ENCODE measurements around the gene SRRM4. TPM values are rescaled to one million over a fixed set of nuclear protein-coding genes. Genes with fewer than 3 reads are reported as not detected.

SRRM4 gene
- total RNA-seq, 1 experiment from 2014 or later, result 1.4 TPM

- H3K4me2 ChIP-seq (ENCODE audit: insufficient read depth, insufficient read length, low read length), result no peak overlapping the region
- H3K27me3 ChIP-seq (ENCODE audit: insufficient read depth, low read length), result no peaks in the 10 kb centered on the region
- no peaks in the 10 kb centered on the region for H4K20me1 ChIP-seq (ENCODE audit: control insufficient read depth, insufficient read depth, insufficient read length)
- H3K27me3 Mint-ChIP-seq (ENCODE audit: low read depth), result peaks cover 3% of the 10 kb centered on the region
- peaks cover 4% of the 10 kb centered on the region; the same call in 1 of the 2 replicates for H3K4me1 ChIP-seq (ENCODE audit: insufficient read depth, low read length)
- H4K8ac ChIP-seq (replicated peaks; ENCODE audit: insufficient read length, low read depth, low read length), result no peak overlapping the region
- H2BK20ac ChIP-seq (ENCODE audit: low read depth, low read length, poor library complexity, severe bottlenecking), result no peak overlapping the region
- no peak overlapping the region for H3K23ac ChIP-seq (ENCODE audit: insufficient read length, low read depth, low read length)
- H3K56ac ChIP-seq (ENCODE audit: insufficient read length, low read depth, low read length), result no peak overlapping the region
- H3K4me1 Mint-ChIP-seq, result peaks cover 18 to 31% of the 10 kb centered on the region in 2 experiments
- peaks cover 13% of the 10 kb centered on the region for H3K23me2 ChIP-seq (ENCODE audit: insufficient read length, low read depth, low read length, poor library complexity, severe bottlenecking)
- H2BK15ac ChIP-seq (ENCODE audit: low read depth, low read length), result no peak overlapping the region
- no peak overlapping the region for H3K9ac ChIP-seq (ENCODE audit: extremely low read depth, insufficient read length, low read length)
- H2AFZ ChIP-seq (ENCODE audit: low read length), result no peak overlapping the region
- peaks cover 7 to 11% (median 7%) of the 10 kb centered on the region in 3 experiments; a peak in 5 of 7 replicates for H3K36me3 Mint-ChIP-seq (ENCODE audit: insufficient read depth in 1 of 3, low read depth in 3 of 3)
- H2BK12ac ChIP-seq (ENCODE audit: insufficient read length, low read depth, low read length), result no peak overlapping the region
- no peak for TF ChIP-seq CTCF (conservative IDR thresholded peaks at IDR 0.05)
- WGBS (ENCODE audit: extremely low coverage, insufficient read length, low lambda C conversion rate), result no CpG with 5 or more reads among the region's 6 CpGs
- no peaks in the 10 kb centered on the region for H3K79me2 ChIP-seq (ENCODE audit: insufficient read depth, low read length)
- 0 out of 7 replicates have a peak overlapping the region, but pooled peaks of 1 of the 3 experiments have one; percentile 5 for H3K27ac Mint-ChIP-seq
- H3K4me3 Mint-ChIP-seq, result no peak overlapping the region
- H3K18ac ChIP-seq (ENCODE audit: insufficient read length, low read depth, low read length), result no peak overlapping the region
- H3K9me3 Mint-ChIP-seq, result no peaks in the 10 kb centered on the region; a peak in 1 of 5 replicates
- H2AK5ac ChIP-seq (ENCODE audit: insufficient read length, low read length), result no peak overlapping the region
- H3K79me1 ChIP-seq (ENCODE audit: insufficient read depth, low read depth, low read length, poor library complexity, severe bottlenecking), result no peaks in the 10 kb centered on the region
- no peak overlapping the region for H4K91ac ChIP-seq (ENCODE audit: insufficient read length, low read depth, low read length)
- H2BK5ac ChIP-seq (ENCODE audit: insufficient read length, low read length), result no peak overlapping the region
- no peak overlapping the region for H2BK120ac ChIP-seq (ENCODE audit: low read depth, low read length, poor library complexity, severe bottlenecking)
- no peak overlapping the region for H3K27ac ChIP-seq (ENCODE audit: insufficient read length, low read depth, low read length)
- DNase-seq, result no peak
- no peak overlapping the region for H3T11ph ChIP-seq (ENCODE audit: low read length)
- H4K5ac ChIP-seq (ENCODE audit: insufficient read length, low read depth, low read length), result no peak overlapping the region
- no peak overlapping the region for H3K14ac ChIP-seq (ENCODE audit: insufficient read depth, low read length)
- H3K4ac ChIP-seq (ENCODE audit: low read depth, low read length), result no peak overlapping the region
- no peaks in the 10 kb centered on the region for H3K9me3 ChIP-seq (ENCODE audit: control insufficient read depth, low read depth, low read length)
These were observed 176.2 kb downstream of the SRRM4 start for GRCh38 chr12:119157528-119157927.

Measured in H9 (cell line).